H9 (cell line): ENCODE measurements around the gene CTNNA3. TPM values are rescaled to one million over a fixed set of nuclear protein-coding genes. Genes with fewer than 3 reads are reported as not detected.

Experiments used
- DNase-seq: peaks from one replicate; pipeline ENCODE4 v3.0.0-alpha.2; 2017
- H2AFZ ChIP-seq: one replicate; pipeline ENCODE4 v1.6.1; 2013; ENCODE audit warnings: mild to moderate bottlenecking, low read length, control low read depth, moderate library complexity
- H2AK5ac ChIP-seq: 2 replicates; pipeline ENCODE4 v1.6.1; 2013; ENCODE audit warnings: low read length, control low read depth, mixed read lengths; ENCODE audit not compliant: insufficient read length
- H2BK120ac ChIP-seq: one replicate; pipeline ENCODE4 v1.6.1; 2013; ENCODE audit warnings: low read depth, mild to moderate bottlenecking, low read length, control low read depth, inconsistent platforms; ENCODE audit not compliant: poor library complexity, severe bottlenecking
- H2BK12ac ChIP-seq: 2 replicates; pipeline ENCODE4 v1.6.1; 2013; ENCODE audit warnings: low read length, control low read depth, mixed read lengths, low read depth; ENCODE audit not compliant: insufficient read length
- H2BK15ac ChIP-seq: 2 replicates; pipeline ENCODE4 v1.6.1; 2013; ENCODE audit warnings: low read depth, low read length, control low read depth
- H2BK20ac ChIP-seq: one replicate; pipeline ENCODE4 v1.6.1; 2013; ENCODE audit warnings: low read depth, mild to moderate bottlenecking, low read length, control low read depth, inconsistent platforms; ENCODE audit not compliant: poor library complexity, severe bottlenecking
- H2BK5ac ChIP-seq: 2 replicates; pipeline ENCODE4 v1.6.1; 2013; ENCODE audit warnings: low read length, control low read depth, mixed read lengths; ENCODE audit not compliant: insufficient read length
- H3K14ac ChIP-seq: 2 replicates; pipeline ENCODE4 v1.6.1; 2013; ENCODE audit warnings: low read length, control low read depth; ENCODE audit not compliant: insufficient read depth
- H3K18ac ChIP-seq: 2 replicates; pipeline ENCODE4 v1.6.1; 2013; ENCODE audit warnings: low read depth, mild to moderate bottlenecking, mixed read lengths, low read length, control low read depth; ENCODE audit not compliant: insufficient read length
- H3K23ac ChIP-seq: 2 replicates; pipeline ENCODE4 v1.6.1; 2013; ENCODE audit warnings: low read length, control low read depth, mixed read lengths, low read depth; ENCODE audit not compliant: insufficient read length
- H3K23me2 ChIP-seq: 2 replicates; pipeline ENCODE4 v1.6.1; 2013; ENCODE audit warnings: low read depth, mild to moderate bottlenecking, mixed read lengths, low read length, control low read depth; ENCODE audit not compliant: insufficient read length, poor library complexity, severe bottlenecking
- H3K27ac ChIP-seq: 2 replicates; pipeline ENCODE4 v1.5.1; 2013; ENCODE audit warnings: low read length, control low read depth, mixed read lengths, low read depth; ENCODE audit not compliant: insufficient read length
- H3K27me3 ChIP-seq: 2 replicates; pipeline ENCODE4 v1.6.1; 2013; ENCODE audit warnings: low read length, control low read depth, inconsistent platforms; ENCODE audit not compliant: insufficient read depth
- H3K4ac ChIP-seq: 2 replicates; pipeline ENCODE4 v1.6.1; 2013; ENCODE audit warnings: low read depth, mild to moderate bottlenecking, control low read depth, inconsistent platforms, low read length, moderate library complexity
- H3K4me1 ChIP-seq: 2 replicates; pipeline ENCODE4 v1.6.1; 2013; ENCODE audit warnings: low read length, control low read depth, inconsistent platforms; ENCODE audit not compliant: insufficient read depth
- H3K4me2 ChIP-seq: 2 replicates; pipeline ENCODE4 v1.6.1; 2013; ENCODE audit warnings: low read length, control low read depth, mixed read lengths; ENCODE audit not compliant: insufficient read length, insufficient read depth
- H3K56ac ChIP-seq: 2 replicates; pipeline ENCODE4 v1.6.1; 2013; ENCODE audit warnings: low read depth, mild to moderate bottlenecking, mixed read lengths, low read length, control low read depth; ENCODE audit not compliant: insufficient read length
- H3K79me1 ChIP-seq: 2 replicates; pipeline ENCODE4 v1.6.1; 2013; ENCODE audit warnings: low read depth, mild to moderate bottlenecking, moderate library complexity, low read length, control low read depth, inconsistent platforms; ENCODE audit not compliant: insufficient read depth, poor library complexity, severe bottlenecking
- H3K79me2 ChIP-seq: 2 replicates; pipeline ENCODE4 v1.6.1; 2013; ENCODE audit warnings: low read length, control low read depth, inconsistent platforms; ENCODE audit not compliant: insufficient read depth
- H3K9ac ChIP-seq: 2 replicates; pipeline ENCODE4 v1.6.1; 2013; ENCODE audit warnings: low read length, control low read depth, mixed read lengths; ENCODE audit not compliant: insufficient read length; ENCODE audit errors: extremely low read depth
- H3K9me3 ChIP-seq: one replicate; pipeline ENCODE4 v1.6.1; 2013; ENCODE audit warnings: low read depth, low read length, inconsistent platforms; ENCODE audit not compliant: control insufficient read depth
- H3T11ph ChIP-seq: one replicate; pipeline ENCODE4 v1.6.1; 2013; ENCODE audit warnings: mild to moderate bottlenecking, low read length, control low read depth, inconsistent platforms
- H4K20me1 ChIP-seq: one replicate; pipeline ENCODE4 v1.6.1; 2013; ENCODE audit not compliant: control insufficient read depth, insufficient read length, insufficient read depth
- H4K5ac ChIP-seq: 2 replicates; pipeline ENCODE4 v1.6.1; 2013; ENCODE audit warnings: low read depth, mild to moderate bottlenecking, mixed read lengths, low read length, control low read depth; ENCODE audit not compliant: insufficient read length
- H4K8ac ChIP-seq: replicated peaks from 2 replicates; pipeline ENCODE4 v1.6.1; 2013; ENCODE audit warnings: low read length, control low read depth, mixed read lengths, low read depth; ENCODE audit not compliant: insufficient read length
- H4K91ac ChIP-seq: 2 replicates; pipeline ENCODE4 v1.6.1; 2013; ENCODE audit warnings: low read depth, mild to moderate bottlenecking, moderate library complexity, mixed read lengths, low read length, control low read depth; ENCODE audit not compliant: insufficient read length
- H3K27ac Mint-ChIP-seq, 3 experiments: 2 replicates in 2 of 3; 3 replicates in 1 of 3; pipeline ENCODE4 v1.8.0; 2020 to 2021; ENCODE audit warnings: mixed read lengths in 3 of 3, mild to moderate bottlenecking in 1 of 3, moderate library complexity in 1 of 3
- H3K27me3 Mint-ChIP-seq: 2 replicates; pipeline ENCODE4 v1.8.0; 2021; ENCODE audit warnings: low read depth, mild to moderate bottlenecking, moderate library complexity, mixed read lengths
- H3K36me3 Mint-ChIP-seq, 3 experiments: 2 replicates in 2 of 3; 3 replicates in 1 of 3; pipeline ENCODE4 v1.8.0; 2020 to 2021; ENCODE audit warnings: low read depth in 3 of 3, mixed read lengths in 3 of 3; ENCODE audit not compliant: insufficient read depth in 1 of 3
- H3K4me1 Mint-ChIP-seq, 2 experiments: 2 replicates each; pipeline ENCODE4 v1.8.0; 2020; ENCODE audit warnings: mixed read lengths in 2 of 2
- H3K4me3 Mint-ChIP-seq, 2 experiments: 2 replicates in 1 of 2; 3 replicates in 1 of 2; pipeline ENCODE4 v1.8.0; 2020 to 2021; ENCODE audit warnings: mild to moderate bottlenecking in 2 of 2, mixed read lengths in 2 of 2, moderate library complexity in 1 of 2
- H3K9me3 Mint-ChIP-seq, 2 experiments: 2 replicates in 1 of 2; 3 replicates in 1 of 2; pipeline ENCODE4 v1.8.0; 2020; ENCODE audit warnings: mild to moderate bottlenecking in 2 of 2, mixed read lengths in 2 of 2, moderate library complexity in 1 of 2
- CTCF ChIP-seq: fragments of 200-600 bp; sonication (generic); conservative IDR thresholded peaks from 3 replicates; pipeline ENCODE4 v1.8.0; 2021; ENCODE audit warnings: antibody characterized with exemption, mild to moderate bottlenecking
- WGBS: extraction: QIAGEN DNeasy Blood & Tissue Kit; methylation state at CpG from one replicate; pipeline ENCODE4 v1.1.7; 2013; ENCODE audit warnings: missing lambda C conversion rate, low lambda C conversion rate, mixed read lengths; ENCODE audit not compliant: insufficient read length; ENCODE audit errors: extremely low coverage; 5-methylcytosine and 5-hydroxymethylcytosine counted together
- total RNA-seq: library from RNA; stranded (reverse); gene quantifications from 2 replicates; pipeline ENCODE4 v1.2.1, GENCODE V29; 2021

Gene CTNNA3
- total RNA-seq, 1 experiment from 2014 or later, result 3.3 TPM

DNA sequence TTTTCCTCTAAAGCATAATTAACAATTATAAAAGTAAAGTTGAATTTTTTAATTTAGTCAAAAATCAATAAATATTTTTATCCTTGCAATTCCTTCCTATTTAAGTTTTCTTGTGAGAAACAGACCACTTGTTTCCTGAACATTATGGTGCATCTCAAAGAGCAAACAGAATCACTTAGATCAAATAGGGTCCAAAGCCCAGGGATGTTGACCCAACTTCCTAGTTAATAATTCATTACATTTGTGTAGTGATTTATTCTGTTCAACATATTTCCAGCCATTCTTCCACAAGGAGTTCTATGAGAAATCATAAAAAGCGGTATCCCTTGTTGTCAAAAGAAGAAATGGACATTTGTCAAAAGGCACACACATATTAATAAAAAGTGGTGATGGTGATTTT is 454.5 kb downstream of the CTNNA3 start:
- Mint-ChIP-seq H3K4me3 (no peak overlapping the region), H3K4me1 (peaks cover 10 to 18% of the 10 kb centered on the region in 2 experiments), H3K27me3 (no peaks in the 10 kb centered on the region), H3K9me3 (no peaks in the 10 kb centered on the region), H3K27ac (no peak overlapping the region), H3K36me3 (no peaks in the 10 kb centered on the region)
- Histone ChIP-seq H3K4ac (no peak overlapping the region), H3K27me3 (no peaks in the 10 kb centered on the region), H3K4me2 (no peak overlapping the region), H4K91ac (no peak overlapping the region), H4K5ac (no peak overlapping the region), H3K4me1 (no peaks in the 10 kb centered on the region; the same call in 1 of the 2 replicates), H2BK120ac (no peak overlapping the region), H3K23me2 (no peaks in the 10 kb centered on the region), H4K8ac (no peak overlapping the region), H4K20me1 (no peaks in the 10 kb centered on the region), H3K23ac (no peak overlapping the region), H2BK20ac (no peak overlapping the region), H3K9ac (no peak overlapping the region), H3K9me3 (no peaks in the 10 kb centered on the region), H3K18ac (no peak overlapping the region), H3T11ph (no peak overlapping the region), H3K79me1 (no peaks in the 10 kb centered on the region), H3K27ac (no peak overlapping the region), H3K56ac (no peak overlapping the region), H2AFZ (no peak overlapping the region), H2AK5ac (no peak overlapping the region), H2BK5ac (no peak overlapping the region), H2BK12ac (no peak overlapping the region), H3K14ac (no peak overlapping the region), H3K79me2 (no peaks in the 10 kb centered on the region), H2BK15ac (no peak overlapping the region)
- DNase-seq, result no peak
- TF ChIP-seq CTCF, result no peak
- no CpG with 5 or more reads among the region's 1 CpG for WGBS
